ENCODE measurements around the gene INS. TPM values are rescaled to one million over a fixed set of nuclear protein-coding genes. Genes with fewer than 3 reads are reported as not detected.

Gene INS
- total RNA-seq, 2 experiments from 2014 or later = not detected

- Mint-ChIP-seq H3K27me3 (peaks cover 22% of the 10 kb centered on the region), H3K9me3 (no peaks in the 10 kb centered on the region), H3K36me3 (ENCODE audit: low read depth) (no peaks in the 10 kb centered on the region), H3K4me1 (ENCODE audit: low read depth) (no peaks in the 10 kb centered on the region), H3K4me3 (no peak overlapping the region), H3K27ac (no peak overlapping the region)
- ATAC-seq (ENCODE audit: poor library complexity) = no peak
- Histone ChIP-seq H3K27ac (ENCODE audit: low read depth in 1 of 2, low read length in 2 of 2) (no peak overlapping the region), H3K4me1 (ENCODE audit: insufficient read depth, low read length) (no peaks in the 10 kb centered on the region), H3K27me3 (ENCODE audit: control insufficient read depth in 1 of 2, insufficient read depth in 2 of 2, low read length in 2 of 2) (peaks cover 0 to 18% of the 10 kb centered on the region in 2 experiments), H3K36me3 (ENCODE audit: insufficient read depth, low read length) (no peaks in the 10 kb centered on the region), H3K9me3 (ENCODE audit: control insufficient read depth in 1 of 2, insufficient read depth in 1 of 2, low read length in 2 of 2) (peaks cover 0 to 12% of the 10 kb centered on the region in 2 experiments), H3K4me3 (ENCODE audit: low read length) (no peak overlapping the region)
- intact Hi-C loops (cut with DNase I, micrococcal nuclease) = no loop called here
- CTCF ChIA-PET = no interaction called here
- POLR2A ChIA-PET = no interaction called here
- TF ChIP-seq CTCF (IDR thresholded peaks at IDR 0.05) = no peak
- no peak for DNase-seq
Observed at GRCh38 chr11:2123628-2123960, 37.4 kb downstream of the INS start.

- DNase-seq (no peak), ATAC-seq (ENCODE audit: poor library complexity) (no peak)
- Mint-ChIP-seq H3K9me3 (no peaks in the 10 kb centered on the region), H3K27me3 (peaks cover 27% of the 10 kb centered on the region), H3K4me3 (no peak overlapping the region), H3K36me3 (ENCODE audit: low read depth) (no peaks in the 10 kb centered on the region), H3K4me1 (ENCODE audit: low read depth) (no peaks in the 10 kb centered on the region), H3K27ac (no peak overlapping the region)
- TF ChIP-seq CTCF (IDR thresholded peaks at IDR 0.05) = no peak
- Histone ChIP-seq H3K27ac (ENCODE audit: low read depth in 1 of 2, low read length in 2 of 2) (no peak overlapping the region), H3K9me3 (ENCODE audit: control insufficient read depth in 1 of 2, insufficient read depth in 1 of 2, low read length in 2 of 2) (peaks cover 0 to 12% of the 10 kb centered on the region in 2 experiments), H3K4me1 (ENCODE audit: insufficient read depth, low read length) (no peaks in the 10 kb centered on the region), H3K4me3 (ENCODE audit: low read length) (no peak overlapping the region), H3K36me3 (ENCODE audit: insufficient read depth, low read length) (no peaks in the 10 kb centered on the region), H3K27me3 (ENCODE audit: control insufficient read depth in 1 of 2, insufficient read depth in 2 of 2, low read length in 2 of 2) (peaks cover 0 to 18% of the 10 kb centered on the region in 2 experiments)
- ChIA-PET CTCF (no interaction called here), POLR2A (no interaction called here)
- intact Hi-C loops (cut with DNase I, micrococcal nuclease) = no loop called here
Observed at GRCh38 chr11:2122907-2123627, 37.9 kb downstream of the INS start.

- Mint-ChIP-seq H3K27ac (no peak overlapping the region), H3K9me3 (no peaks in the 10 kb centered on the region), H3K36me3 (ENCODE audit: low read depth) (no peaks in the 10 kb centered on the region), H3K4me3 (no peak overlapping the region), H3K4me1 (ENCODE audit: low read depth) (no peaks in the 10 kb centered on the region), H3K27me3 (peaks cover 32% of the 10 kb centered on the region)
- POLR2A ChIA-PET = no interaction called here
- no peak for TF ChIP-seq CTCF (IDR thresholded peaks at IDR 0.05)
- Histone ChIP-seq H3K4me3 (ENCODE audit: low read length) (no peak overlapping the region), H3K9me3 (ENCODE audit: control insufficient read depth in 1 of 2, insufficient read depth in 1 of 2, low read length in 2 of 2) (peaks cover 0 to 12% of the 10 kb centered on the region in 2 experiments), H3K27me3 (ENCODE audit: control insufficient read depth in 1 of 2, insufficient read depth in 2 of 2, low read length in 2 of 2) (peaks cover 0 to 18% of the 10 kb centered on the region in 2 experiments), H3K27ac (ENCODE audit: low read depth in 1 of 2, low read length in 2 of 2) (no peak overlapping the region), H3K4me1 (ENCODE audit: insufficient read depth, low read length) (no peaks in the 10 kb centered on the region), H3K36me3 (ENCODE audit: insufficient read depth, low read length) (no peaks in the 10 kb centered on the region)
- DNase-seq (no peak), ATAC-seq (ENCODE audit: poor library complexity) (no peak)
- CTCF ChIA-PET = no interaction called here
- intact Hi-C loops (cut with DNase I, micrococcal nuclease) = no loop called here
Observed at GRCh38 chr11:2122222-2122906, 38.6 kb downstream of the INS start.
